Activated T-cell treated with anti-CD3 and anti-CD28 coated beads, Interleukin-2, amount 50 U/mL, for 72 hours (primary cell): ENCODE results near the gene ERC2. TPM values are rescaled to one million over a fixed set of nuclear protein-coding genes. Genes with fewer than 3 reads are reported as not detected.

Experiments
- ATAC-seq, 2 donors: fragments of 150-1000 bp; cut with Tn5 transposase; replicated peaks in 1 of 2; 2 replicates each; pipeline ENCODE4 v1.10.0; 2021; ENCODE audit warnings: moderate library complexity in 2 of 2, mild to moderate bottlenecking in 1 of 2
- DNase-seq, 2 donors: peaks; one replicate each; pipeline ENCODE4 v3.0.0; 2021 to 2022; ENCODE audit warnings: mixed read lengths in 1 of 2
- H3K27ac Mint-ChIP-seq: one replicate; pipeline ENCODE4 v1.8.0; 2022; ENCODE audit warnings: mild to moderate bottlenecking, moderate library complexity, mixed read lengths
- H3K27me3 Mint-ChIP-seq: one replicate; pipeline ENCODE4 v1.8.0; 2022; ENCODE audit warnings: low read depth, mixed read lengths
- H3K36me3 Mint-ChIP-seq, 2 donors: one replicate each; pipeline ENCODE4 v1.8.0; 2022; ENCODE audit warnings: mixed read lengths in 2 of 2, mild to moderate bottlenecking in 1 of 2; ENCODE audit not compliant: insufficient read depth in 2 of 2
- H3K4me1 Mint-ChIP-seq: one replicate; pipeline ENCODE4 v1.8.0; 2022; ENCODE audit warnings: low read depth, mixed read lengths
- H3K4me3 Mint-ChIP-seq, 2 donors: one replicate each; pipeline ENCODE4 v1.8.0; 2022; ENCODE audit warnings: mild to moderate bottlenecking in 2 of 2, mixed read lengths in 2 of 2, moderate library complexity in 2 of 2
- H3K9me3 Mint-ChIP-seq, 2 donors: one replicate each; pipeline ENCODE4 v1.8.0; 2022; ENCODE audit warnings: mixed read lengths in 2 of 2
- total RNA-seq, 2 donors: library from RNA; stranded (reverse); gene quantifications; one replicate each; pipeline ENCODE4 v1.2.3, GENCODE V29; 2022

The ERC2 gene
- total RNA-seq, 2 donors from 2014 or later, result 0.19 to 0.35 TPM

DNA sequence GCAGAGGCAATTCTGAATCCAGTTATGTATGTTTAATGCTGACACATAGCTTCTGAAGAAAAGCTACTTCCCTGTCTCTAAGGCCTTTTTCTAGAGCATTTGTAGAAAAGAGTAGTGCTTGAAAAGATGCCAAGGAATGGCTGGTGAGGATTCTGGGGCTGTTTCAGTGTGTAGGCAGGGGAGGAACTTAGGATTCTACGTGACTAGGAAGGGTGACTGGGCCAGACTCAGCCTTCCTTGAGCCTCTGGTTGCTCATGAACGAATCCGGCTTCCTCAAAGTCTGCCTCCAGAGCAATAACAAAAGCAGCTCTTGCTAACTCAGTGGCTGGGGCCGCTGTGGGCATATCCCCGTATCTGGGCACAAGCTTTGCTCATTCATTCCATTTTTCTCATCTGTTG lies 876.4 kb downstream of the ERC2 start:
- DNase-seq (no peak), ATAC-seq (no peak)
- Mint-ChIP-seq H3K27ac (no peak overlapping the region), H3K4me1 (peaks cover 6% of the 10 kb centered on the region), H3K9me3 (peaks cover 2 to 4% of the 10 kb centered on the region in 2 donors), H3K27me3 (no peaks in the 10 kb centered on the region), H3K36me3 (no peaks in the 10 kb centered on the region), H3K4me3 (no peak overlapping the region)

DNA sequence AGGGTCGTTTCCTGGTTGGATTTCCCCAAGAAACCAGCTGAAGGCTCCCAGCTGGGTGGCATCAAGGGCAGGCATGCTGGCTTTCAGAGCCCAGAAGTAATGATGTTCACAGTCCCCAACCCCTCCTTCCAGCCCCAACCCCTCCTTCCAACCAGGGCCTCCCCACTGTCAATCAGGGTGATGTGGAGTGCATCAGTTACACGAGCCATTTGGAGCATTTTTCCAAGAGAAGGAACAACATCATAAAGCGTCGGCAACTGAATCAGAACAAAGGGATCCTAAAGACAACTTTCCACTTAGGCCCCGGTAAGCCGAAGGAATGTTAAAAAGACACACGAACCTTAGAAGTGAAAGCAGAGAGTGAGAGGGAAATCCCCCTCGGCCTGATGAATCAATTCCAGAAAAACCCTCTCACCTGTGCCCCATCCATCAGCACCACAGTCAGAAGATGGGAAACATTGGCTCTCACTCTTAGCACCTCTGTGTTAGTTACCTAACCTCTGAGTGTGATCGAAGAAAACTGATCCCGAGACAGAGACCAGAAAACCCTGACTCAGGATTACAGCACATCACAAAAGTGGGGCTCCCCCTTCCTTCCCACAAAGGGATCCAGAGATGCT lies 880.0 kb downstream of the ERC2 start:
- DNase-seq, result no peak
- H3K36me3 Mint-ChIP-seq, result no peaks in the 10 kb centered on the region
- H3K27ac Mint-ChIP-seq, result no peak overlapping the region
- H3K4me3 Mint-ChIP-seq, result no peak overlapping the region
- peak; percentile 41 to 63 for ATAC-seq
- H3K4me1 Mint-ChIP-seq, result peaks cover 6% of the 10 kb centered on the region
- no peaks in the 10 kb centered on the region for H3K9me3 Mint-ChIP-seq
- H3K27me3 Mint-ChIP-seq, result no peaks in the 10 kb centered on the region

DNA sequence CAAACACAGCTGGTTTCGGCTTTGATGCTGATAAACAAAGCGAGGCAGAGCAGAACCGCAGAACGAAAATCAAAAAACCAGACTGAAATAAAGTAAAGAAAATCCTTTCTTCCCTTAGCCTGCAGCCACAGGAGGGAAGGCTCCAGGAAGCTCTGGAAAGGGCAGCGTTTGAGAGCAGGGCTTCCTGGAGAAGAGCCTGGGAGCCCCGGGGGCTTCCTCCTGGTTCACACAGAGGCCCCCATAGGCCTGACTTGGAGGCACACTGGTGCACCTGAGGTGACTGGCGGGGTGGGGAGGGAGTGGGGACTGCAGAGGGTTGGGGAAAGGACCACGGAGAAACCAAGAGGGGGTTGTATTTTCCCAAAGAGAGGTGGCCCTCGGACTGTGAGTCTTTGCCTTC lies 882.4 kb downstream of the ERC2 start:
- peaks cover 1% of the 10 kb centered on the region for H3K27me3 Mint-ChIP-seq
- no peaks in the 10 kb centered on the region for H3K9me3 Mint-ChIP-seq
- H3K4me1 Mint-ChIP-seq, result peaks cover 6% of the 10 kb centered on the region
- H3K4me3 Mint-ChIP-seq, result no peak overlapping the region
- ATAC-seq (no peak), DNase-seq (no peak)
- no peak overlapping the region for H3K27ac Mint-ChIP-seq
- no peaks in the 10 kb centered on the region for H3K36me3 Mint-ChIP-seq

DNA sequence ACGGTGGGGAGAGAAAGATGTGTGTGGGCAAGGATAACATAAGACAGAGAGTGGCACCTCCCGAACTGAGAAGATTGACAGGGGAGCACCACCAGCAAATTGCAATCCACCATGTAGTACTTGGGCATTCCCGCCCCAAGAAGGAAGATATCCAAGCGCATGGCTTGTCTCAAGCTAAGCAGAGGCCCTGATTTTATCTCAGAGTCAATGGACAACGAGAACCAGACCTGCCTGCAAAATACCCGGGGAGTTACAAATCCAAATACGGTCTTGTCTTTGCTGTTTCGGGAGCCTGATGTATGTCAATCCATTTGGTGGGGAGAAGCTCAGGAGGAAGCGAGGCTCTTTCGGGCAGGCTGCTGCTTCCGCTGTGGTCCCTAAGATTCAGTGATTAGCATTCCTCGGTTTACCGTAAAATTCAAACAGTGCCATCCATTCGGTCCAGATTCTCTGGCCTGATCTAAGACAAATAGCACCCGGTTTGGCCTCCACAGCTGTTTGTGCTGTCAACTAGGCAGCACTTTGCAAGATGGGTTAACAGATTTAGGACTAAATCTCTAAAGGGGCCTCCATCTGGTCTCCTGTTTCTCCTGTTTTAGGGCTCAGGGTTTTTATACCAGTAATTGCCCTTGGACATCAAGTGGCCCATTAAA lies 883.4 kb downstream of the ERC2 start:
- no peak for DNase-seq
- no peak overlapping the region for H3K27ac Mint-ChIP-seq
- H3K9me3 Mint-ChIP-seq, result no peaks in the 10 kb centered on the region
- H3K36me3 Mint-ChIP-seq, result peaks cover 0 to 2% of the 10 kb centered on the region in 2 donors
- H3K4me3 Mint-ChIP-seq, result no peak overlapping the region
- peaks cover 6% of the 10 kb centered on the region for H3K4me1 Mint-ChIP-seq
- ATAC-seq, result no peak
- H3K27me3 Mint-ChIP-seq, result peaks cover 6% of the 10 kb centered on the region

DNA sequence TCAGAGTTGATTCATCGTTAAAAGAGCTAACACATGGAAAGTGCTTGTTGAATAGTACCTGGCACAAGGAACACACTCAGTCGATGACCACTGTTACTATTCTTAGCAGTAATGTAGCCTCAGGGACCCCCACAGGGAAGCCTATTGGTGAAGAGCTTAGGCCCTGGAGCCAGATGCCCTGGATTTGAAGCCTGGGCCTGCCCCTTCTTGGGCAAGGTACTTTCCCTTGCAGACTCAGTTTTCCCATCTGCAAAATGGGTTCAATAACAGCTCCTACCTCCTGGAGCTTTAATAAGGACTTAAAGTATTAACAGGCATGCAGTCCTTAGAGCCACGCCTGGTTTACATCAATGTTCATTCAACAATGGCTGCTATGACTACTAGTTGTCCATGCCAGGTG lies 884.2 kb downstream of the ERC2 start:
- Mint-ChIP-seq H3K4me1 (peaks cover 6% of the 10 kb centered on the region), H3K4me3 (no peak overlapping the region), H3K9me3 (no peaks in the 10 kb centered on the region), H3K36me3 (peaks cover 0 to 2% of the 10 kb centered on the region in 2 donors), H3K27ac (no peak overlapping the region), H3K27me3 (peaks cover 6% of the 10 kb centered on the region)
- ATAC-seq (no peak), DNase-seq (no peak)

DNA sequence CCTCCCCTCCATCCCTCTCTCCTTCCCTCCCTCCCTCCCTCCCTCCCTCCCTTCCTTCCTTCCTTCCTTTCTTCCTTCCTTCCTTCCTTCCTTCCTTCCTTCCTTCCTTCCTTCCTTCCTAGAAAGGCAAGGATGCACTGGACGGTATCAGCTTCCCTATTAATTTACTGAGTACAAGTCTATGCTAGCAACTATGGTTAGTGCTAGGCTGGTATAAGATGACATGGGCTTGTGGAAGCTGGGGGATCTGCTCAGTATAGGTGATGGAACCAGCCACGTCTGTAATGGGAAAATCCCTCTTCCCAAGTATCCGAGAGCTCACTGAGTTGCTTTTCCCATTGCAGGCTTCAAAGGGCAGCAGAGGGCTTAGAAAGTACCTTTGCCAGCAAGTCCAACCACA lies 884.8 kb downstream of the ERC2 start:
- H3K36me3 Mint-ChIP-seq, result peaks cover 0 to 2% of the 10 kb centered on the region in 2 donors
- H3K4me3 Mint-ChIP-seq, result no peak overlapping the region
- H3K9me3 Mint-ChIP-seq, result no peaks in the 10 kb centered on the region
- ATAC-seq (no peak), DNase-seq (no peak)
- no peak overlapping the region for H3K27ac Mint-ChIP-seq
- peaks cover under 1% of the 10 kb centered on the region for H3K4me1 Mint-ChIP-seq
- H3K27me3 Mint-ChIP-seq, result peaks cover 6% of the 10 kb centered on the region

DNA sequence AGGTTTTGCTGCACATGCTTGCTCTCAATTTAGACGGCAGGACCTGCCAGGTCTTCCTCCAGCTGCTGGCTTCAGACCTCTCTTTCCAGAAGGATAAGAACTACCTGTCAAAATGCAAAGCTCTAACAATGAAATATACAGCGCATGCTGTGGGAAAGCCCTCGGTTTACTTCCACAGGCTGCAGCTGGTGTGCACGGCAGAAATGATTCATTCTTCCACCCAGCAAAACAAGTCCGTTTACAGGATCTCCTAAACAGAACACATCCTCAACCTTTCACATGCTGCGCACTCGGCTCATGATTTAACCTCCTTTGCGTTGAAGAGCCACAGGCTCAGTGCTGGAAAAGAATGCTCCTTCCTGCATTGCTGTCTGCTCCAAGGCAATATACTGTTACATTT lies 888.8 kb downstream of the ERC2 start:
- DNase-seq (no peak), ATAC-seq (no peak)
- H3K9me3 Mint-ChIP-seq, result no peaks in the 10 kb centered on the region
- peaks cover 0 to 2% of the 10 kb centered on the region in 2 donors for H3K36me3 Mint-ChIP-seq
- peaks cover 6% of the 10 kb centered on the region for H3K27me3 Mint-ChIP-seq
- H3K4me1 Mint-ChIP-seq, result no peaks in the 10 kb centered on the region
- H3K27ac Mint-ChIP-seq, result no peak overlapping the region
- H3K4me3 Mint-ChIP-seq, result no peak overlapping the region

DNA sequence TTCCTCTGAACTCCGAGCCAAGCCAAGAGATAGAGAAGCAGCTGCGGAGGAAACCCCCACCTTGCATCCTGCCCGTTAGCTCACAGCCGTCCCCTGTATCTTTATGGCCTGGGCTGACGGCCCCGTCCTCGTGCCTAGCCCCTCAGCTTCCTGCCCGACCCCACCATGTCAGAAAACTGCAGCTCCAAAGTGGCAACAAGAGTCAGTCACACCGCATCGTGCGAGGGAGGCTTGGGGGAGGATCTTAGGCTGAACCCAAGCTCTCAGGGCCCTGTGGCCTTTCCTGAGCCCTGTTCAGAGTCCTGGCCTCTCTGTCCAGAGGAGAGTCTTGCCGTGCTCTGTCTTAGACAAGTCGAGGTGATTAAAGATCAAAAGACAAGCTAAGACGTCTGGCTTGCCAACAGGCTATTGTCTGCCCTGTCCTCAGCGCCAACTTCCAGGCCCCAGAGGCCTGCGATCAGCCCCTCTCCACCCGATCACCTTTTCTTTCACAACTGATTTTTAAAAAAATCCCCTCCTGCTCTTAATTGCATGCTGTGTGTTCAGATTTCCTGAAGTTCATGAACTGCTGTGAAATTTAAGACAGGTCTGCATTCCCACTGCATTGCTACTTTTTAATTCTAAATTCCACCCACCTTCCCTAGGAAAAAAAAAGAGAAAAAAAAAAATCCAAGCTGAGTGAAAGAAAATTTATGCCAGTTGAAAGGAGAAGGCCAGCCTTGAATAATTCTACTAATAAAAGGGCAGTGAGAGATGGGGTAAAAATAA lies 891.5 kb downstream of the ERC2 start:
- no peak for DNase-seq
- peaks cover 0 to 2% of the 10 kb centered on the region in 2 donors for H3K36me3 Mint-ChIP-seq
- H3K4me3 Mint-ChIP-seq, result no peak overlapping the region
- no peak for ATAC-seq
- H3K9me3 Mint-ChIP-seq, result no peaks in the 10 kb centered on the region
- H3K27me3 Mint-ChIP-seq, result peaks cover 6% of the 10 kb centered on the region
- no peaks in the 10 kb centered on the region for H3K4me1 Mint-ChIP-seq
- H3K27ac Mint-ChIP-seq, result no peak overlapping the region

DNA sequence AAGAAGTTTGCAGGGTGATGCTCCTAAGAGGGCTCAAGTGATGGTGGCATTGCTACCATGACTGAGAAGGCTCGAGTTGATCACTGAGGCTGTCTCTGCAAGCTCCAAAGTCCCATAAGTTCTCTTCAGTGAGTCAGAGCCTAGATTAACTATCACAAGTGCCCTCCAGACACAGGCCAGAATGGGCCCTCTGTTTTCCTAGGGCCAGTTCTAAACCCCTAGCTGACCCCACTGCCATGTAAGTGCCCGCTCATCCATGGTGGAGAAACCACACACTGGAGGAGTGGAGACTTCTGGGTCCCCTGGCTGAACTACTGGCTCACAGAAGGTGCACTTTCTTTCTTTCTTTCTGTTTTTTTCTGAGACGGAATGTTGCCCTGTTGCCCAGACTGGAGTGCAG lies 893.6 kb downstream of the ERC2 start:
- DNase-seq, result no peak
- Mint-ChIP-seq H3K4me1 (no peaks in the 10 kb centered on the region), H3K27ac (no peak overlapping the region), H3K4me3 (no peak overlapping the region), H3K27me3 (no peaks in the 10 kb centered on the region), H3K36me3 (no peaks in the 10 kb centered on the region), H3K9me3 (no peaks in the 10 kb centered on the region)
- ATAC-seq, result no peak

DNA sequence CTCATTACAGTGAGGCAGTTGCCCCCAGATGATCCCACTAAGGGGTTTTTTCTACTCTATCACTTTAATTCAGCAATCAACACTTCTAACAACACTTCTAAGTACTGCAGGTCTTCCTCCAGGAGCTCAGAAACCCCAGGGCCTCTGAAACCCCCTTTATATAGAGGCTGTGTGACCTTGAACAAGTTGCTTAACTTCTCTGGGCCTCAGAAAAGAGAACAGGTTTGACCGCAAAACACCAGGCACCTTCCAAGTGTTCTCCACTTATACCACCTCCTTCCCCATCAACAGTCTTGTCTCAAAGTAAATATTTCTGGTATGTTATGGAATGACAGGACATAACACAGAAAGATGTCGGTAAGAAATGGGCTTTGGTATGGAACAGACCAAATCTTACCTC lies 895.5 kb downstream of the ERC2 start:
- no peak for ATAC-seq
- H3K4me1 Mint-ChIP-seq, result no peaks in the 10 kb centered on the region
- no peaks in the 10 kb centered on the region for H3K27me3 Mint-ChIP-seq
- no peak overlapping the region for H3K27ac Mint-ChIP-seq
- H3K9me3 Mint-ChIP-seq, result peaks cover 0 to 1% of the 10 kb centered on the region in 2 donors
- H3K4me3 Mint-ChIP-seq, result no peak overlapping the region
- H3K36me3 Mint-ChIP-seq, result no peaks in the 10 kb centered on the region
- no peak for DNase-seq

DNA sequence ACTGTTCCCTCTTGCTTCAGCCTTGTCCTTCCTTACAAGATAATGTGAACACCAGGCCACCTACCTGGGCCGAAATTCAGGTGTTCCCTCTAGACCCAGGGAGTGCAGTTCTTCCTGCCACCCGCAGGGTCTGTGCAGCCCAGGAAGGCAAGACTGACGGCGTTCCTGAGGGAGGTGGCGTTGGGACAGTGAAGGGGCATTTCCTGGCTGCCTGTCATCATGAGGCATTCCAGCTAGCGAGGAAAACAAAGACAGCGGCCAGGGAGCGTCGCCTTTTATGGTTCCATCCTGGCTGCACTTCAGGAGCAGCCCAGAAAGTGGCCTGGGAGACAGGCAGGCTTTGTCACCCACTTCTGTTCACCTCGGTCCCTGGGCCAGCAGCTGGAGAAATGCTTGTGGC lies 896.4 kb downstream of the ERC2 start:
- H3K4me3 Mint-ChIP-seq, result no peak overlapping the region
- no peaks in the 10 kb centered on the region for H3K4me1 Mint-ChIP-seq
- H3K9me3 Mint-ChIP-seq, result peaks cover 0 to 3% of the 10 kb centered on the region in 2 donors
- DNase-seq (no peak), ATAC-seq (no peak)
- H3K27ac Mint-ChIP-seq, result no peak overlapping the region
- no peaks in the 10 kb centered on the region for H3K36me3 Mint-ChIP-seq
- H3K27me3 Mint-ChIP-seq, result no peaks in the 10 kb centered on the region

DNA sequence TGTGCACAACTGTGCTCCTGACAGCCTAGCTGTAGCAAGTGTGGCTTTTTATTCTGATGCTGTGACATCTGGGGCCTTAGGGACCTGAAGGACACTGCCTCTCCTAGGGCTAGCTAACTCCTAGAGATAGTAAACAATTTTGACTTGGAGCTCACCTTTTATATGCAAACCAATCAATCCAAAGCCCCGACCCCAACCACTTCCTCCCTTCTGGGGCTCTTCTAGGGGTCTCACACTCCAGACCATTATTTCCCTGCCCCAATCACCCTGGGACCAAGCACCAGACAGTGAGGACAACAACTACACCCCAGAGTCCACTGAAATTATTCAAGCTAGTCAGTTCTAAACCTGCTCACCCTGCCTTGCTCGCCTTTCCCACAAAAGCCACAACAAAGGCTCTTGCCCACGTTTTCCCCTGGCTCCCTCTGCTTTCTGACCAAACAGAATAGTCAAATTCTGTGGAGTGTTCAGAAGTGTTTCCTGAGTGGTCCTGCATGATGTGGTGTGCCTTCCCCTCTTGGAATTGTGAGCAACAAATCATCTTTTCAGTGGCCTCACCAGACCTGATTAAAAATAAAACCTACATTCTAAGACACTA lies 897.0 kb downstream of the ERC2 start:
- ATAC-seq (peak in 1 of 2 donors; percentile 22), DNase-seq (peak in 1 of 2 donors; percentile 7)

DNA sequence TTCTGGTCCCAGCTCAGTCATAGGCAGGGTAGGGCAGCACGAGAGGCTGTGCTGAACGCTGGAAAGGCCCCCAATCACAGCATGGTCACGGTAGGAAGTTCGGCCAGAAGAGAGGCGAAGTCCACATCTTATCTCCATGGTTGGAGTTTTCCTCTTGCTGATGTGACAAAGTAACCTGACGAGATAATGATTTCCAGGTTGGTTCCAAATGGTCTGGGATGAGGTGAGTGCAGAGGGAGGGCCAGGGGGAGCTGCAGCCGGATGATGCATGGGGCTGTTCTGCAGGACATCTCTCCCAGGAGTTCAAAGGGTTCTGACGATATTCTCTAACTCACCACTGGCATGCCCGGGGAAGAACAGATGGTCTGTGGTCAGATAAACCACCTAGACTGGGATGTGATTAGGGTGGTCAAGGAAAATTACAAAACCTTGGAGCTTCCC lies 898.0 kb downstream of the ERC2 start:
- Mint-ChIP-seq H3K4me3 (no peak overlapping the region), H3K36me3 (no peaks in the 10 kb centered on the region), H3K27me3 (no peaks in the 10 kb centered on the region), H3K4me1 (no peaks in the 10 kb centered on the region), H3K9me3 (peaks cover 0 to 3% of the 10 kb centered on the region in 2 donors), H3K27ac (no peak overlapping the region)
- ATAC-seq (no peak), DNase-seq (no peak)

More for the DNA sequence above, 897.0 kb downstream of the ERC2 start:
- Mint-ChIP-seq H3K4me1 (no peaks in the 10 kb centered on the region), H3K27me3 (no peaks in the 10 kb centered on the region), H3K4me3 (no peak overlapping the region), H3K27ac (no peak overlapping the region), H3K9me3 (peaks cover 0 to 3% of the 10 kb centered on the region in 2 donors), H3K36me3 (no peaks in the 10 kb centered on the region)
